Stimulated activated CD4-positive, alpha-beta T cell treated with anti-CD3 and anti-CD28 coated beads, Interleukin-12 subunit alpha, Interleukin-12 subunit beta, amount 100 ng/mL, for 24 hours (primary cell): Measurements from ENCODE around the gene MBD6.

Source experiments
- DNase-seq, 2 experiments: peaks; one replicate each; pipeline ENCODE4 v3.0.0-alpha.2; 2020; ENCODE audit warnings: low read depth in 2 of 2

The MBD6 gene

GRCh38 chr12:57522011-57522886 is at the start of gene MBD6:
MBD6 (plus strand) TSS chr12:57522824; CDS start chr12:57524304, 1,480 bp downstream.
- DNase-seq = peak; percentile 76 to 80

DNA sequence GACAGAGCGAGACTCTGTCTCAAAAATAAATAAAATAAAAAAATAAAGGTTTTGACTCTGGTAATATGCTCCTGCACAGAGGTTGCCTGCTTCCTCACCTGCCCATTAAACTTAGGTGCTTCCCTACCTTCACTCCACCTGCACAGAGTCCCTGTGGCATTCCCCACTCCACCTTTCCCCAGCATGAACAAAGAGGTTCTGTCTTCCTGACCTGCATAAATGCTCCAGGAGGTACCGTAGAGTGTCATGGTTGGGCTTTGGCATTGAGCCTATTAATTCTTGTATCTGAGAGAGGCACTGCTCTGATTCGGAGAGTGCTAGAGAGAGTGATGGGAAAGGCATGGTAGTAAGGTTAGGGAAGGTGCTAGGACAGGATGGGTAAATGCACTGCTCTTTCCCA is 49.2 kb upstream of the MBD6 start:
- no peak for DNase-seq

DNA sequence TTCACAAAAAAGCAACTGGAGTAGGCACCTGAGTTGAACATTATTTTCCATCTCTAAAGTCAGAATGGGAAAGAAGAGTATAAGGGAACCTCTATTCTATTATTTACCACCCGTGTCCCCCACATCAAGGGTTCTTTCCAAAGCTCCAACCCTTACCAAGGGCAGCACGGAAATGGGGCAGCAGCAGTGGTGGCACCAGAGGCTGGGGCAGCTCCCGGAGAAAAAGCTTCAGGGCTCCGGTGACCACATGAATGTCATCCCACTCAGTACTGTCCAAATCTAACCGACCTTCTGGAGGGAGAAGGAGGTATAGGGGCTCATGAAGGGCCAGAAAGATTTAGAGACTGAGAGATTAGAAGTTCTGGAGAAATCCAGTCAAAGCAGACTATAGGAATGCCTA is 48.7 kb upstream of the MBD6 start:
- DNase-seq = no peak

DNA sequence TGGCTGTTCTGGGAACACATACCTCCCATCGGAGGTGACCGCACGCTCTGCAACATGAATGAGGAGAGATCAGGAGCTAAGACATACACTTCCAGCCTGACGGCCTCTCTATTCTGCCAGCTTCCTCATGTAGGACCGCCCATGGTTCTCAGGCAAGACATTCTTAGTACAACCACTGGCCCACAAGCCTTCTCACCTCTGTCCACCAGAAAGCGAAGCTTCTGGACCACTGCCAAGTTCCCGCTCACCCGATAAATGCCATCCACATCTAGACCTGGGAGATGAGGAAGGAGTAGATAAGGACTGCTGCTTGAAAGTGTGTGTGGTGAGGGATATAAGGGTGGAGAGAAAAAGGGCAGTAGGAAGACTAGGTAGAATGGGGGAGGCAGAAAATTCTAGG is 48.2 kb upstream of the MBD6 start:
- DNase-seq = no peak

DNA sequence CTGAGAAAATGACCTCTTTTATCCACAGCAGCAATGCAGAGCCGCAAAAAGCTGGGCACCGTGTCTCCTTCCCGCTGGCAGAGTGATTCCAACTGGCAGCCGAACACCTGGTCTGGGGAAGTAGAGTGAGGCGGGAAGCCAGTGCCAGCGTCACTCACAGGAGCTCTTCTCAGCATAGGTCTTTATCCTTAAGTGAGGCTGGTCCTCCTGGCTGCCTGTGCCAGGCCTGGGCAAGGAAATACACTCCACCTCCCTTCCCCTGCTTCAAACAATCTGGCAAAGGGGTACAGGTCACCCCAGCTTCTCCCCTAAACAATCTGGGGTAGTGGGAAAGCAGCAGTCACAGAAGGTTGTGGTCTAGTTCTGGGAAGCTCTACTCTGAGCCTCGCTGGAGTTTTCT is 47.8 kb upstream of the MBD6 start:
- DNase-seq = no peak

GRCh38 chr12:57475271-57476161 is 47.1 kb upstream of the MBD6 start:
- no peak for DNase-seq

DNA sequence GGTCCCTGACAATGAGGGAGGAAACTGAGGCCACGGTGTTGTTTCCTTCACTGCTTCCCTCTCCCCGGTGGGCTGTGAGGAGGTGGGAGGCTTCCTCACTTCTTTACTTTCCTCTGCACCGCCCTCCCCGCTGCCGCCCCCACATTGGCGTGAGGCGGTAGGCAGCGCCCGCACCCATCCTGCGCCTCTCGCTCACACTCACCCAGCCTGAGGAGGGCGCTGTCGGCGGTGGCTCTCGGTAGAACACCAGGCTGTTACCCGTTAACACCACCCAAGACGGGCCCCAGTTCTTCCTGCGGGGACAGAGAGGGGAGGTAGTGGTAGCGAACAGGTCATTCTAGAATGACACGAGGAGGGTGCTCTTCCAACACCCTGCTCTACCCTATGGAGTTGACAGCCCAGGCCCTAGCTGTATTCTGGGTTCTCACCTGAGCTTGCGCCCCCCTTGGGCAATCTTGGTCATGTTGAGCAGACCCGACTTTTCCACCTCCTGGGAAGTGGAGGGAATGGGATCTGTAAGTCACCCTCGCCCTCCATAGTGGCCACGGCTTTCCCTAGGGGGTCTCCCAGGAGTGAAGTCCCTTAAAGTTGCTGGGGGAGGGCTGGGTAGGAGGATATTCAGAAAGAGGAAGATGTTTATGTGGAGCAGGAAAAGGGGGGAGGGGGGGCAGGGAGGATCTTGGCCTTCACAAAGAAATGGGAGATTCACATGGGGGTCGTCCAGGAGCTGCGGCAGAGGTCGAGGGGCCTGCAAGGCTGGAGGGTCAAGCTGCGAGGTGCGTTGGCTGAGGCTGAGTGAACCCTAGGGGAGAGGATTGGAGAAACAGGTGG is 46.2 kb upstream of the MBD6 start:
- peak; percentile 45 to 76 for DNase-seq

DNA sequence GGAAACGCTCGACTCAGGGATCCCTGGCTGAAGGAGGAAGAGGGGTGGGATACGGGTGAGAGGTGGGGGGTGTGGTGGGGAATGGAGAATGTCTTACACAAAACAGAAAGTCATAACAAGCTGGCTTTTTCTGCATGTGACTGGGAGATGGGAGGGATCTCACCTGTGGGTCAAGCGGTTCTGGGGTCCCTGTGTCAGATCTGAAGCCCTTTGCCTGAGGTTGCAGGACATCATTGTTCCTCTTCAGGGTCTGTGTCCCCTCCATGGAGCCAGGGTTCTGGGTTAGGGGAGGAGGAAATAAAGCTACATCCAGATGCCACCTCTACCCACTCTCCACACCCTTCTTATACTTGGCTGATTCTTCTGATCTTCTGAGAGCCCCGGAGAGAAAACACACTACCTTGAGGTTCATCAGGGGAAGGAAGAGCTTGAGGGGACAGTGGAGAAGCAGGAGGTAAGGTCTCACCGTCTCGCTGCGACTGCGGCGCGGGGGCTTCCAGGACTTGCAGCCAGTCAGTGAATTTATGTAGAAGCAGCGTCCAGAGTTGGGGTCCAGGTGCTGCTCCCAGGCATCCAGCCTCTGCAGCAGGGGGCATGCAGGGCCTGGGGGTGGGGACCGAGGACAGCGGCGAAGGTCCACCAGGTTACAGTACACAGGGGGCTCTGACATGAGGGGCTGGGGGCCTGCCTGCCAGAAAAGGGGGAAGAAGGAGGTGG is 45.5 kb upstream of the MBD6 start:
- DNase-seq = no peak

DNA sequence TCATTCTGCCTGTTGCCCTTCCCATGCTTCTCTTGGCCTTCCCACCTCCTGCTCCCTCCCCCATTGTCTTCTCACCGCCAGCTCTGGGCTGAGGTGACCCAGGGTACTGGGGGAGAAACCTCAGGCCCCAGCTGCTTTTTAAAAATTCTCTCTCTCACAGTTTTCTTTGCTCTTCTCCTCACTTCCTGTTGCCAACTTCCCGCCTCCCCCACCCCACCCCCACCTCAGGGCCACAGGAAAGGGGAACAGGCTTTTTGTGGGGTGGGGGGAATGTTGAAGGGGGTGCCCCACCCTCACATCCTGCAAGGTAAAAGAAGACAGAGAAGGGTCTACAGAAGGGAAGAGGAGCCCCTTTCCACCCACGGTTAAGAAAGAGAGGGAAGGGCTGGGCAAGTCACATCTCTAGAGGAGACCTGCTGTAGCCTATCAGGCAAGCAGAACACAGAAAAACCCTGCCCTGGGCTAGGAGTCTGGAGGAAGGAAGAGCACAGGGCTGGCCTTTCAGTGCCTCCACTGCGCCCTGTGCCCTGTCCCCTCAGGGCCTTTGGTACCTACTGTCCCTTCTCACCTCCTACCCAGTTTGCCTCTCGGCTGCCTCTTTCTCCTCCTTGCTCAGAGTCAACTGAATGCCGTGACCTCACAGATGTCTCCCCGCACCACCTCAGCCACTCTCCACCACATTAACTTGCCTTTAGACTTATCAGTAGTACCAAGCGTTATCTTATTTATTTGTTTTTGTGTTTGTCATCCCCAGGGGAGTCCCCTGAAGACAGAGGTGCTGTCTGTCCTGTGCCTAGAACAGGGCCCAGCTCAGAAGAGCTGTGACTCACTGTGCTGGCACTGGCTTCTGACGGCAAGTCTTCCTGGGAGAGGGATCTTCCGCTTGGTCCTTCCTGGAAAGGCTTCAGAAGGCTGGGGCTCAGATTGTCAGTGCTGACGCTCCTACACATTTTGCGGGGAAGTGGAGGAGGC is 44.6 kb upstream of the MBD6 start:
- no peak for DNase-seq

GRCh38 chr12:57479043-57479375 is 43.6 kb upstream of the MBD6 start:
- DNase-seq = no peak

DNA sequence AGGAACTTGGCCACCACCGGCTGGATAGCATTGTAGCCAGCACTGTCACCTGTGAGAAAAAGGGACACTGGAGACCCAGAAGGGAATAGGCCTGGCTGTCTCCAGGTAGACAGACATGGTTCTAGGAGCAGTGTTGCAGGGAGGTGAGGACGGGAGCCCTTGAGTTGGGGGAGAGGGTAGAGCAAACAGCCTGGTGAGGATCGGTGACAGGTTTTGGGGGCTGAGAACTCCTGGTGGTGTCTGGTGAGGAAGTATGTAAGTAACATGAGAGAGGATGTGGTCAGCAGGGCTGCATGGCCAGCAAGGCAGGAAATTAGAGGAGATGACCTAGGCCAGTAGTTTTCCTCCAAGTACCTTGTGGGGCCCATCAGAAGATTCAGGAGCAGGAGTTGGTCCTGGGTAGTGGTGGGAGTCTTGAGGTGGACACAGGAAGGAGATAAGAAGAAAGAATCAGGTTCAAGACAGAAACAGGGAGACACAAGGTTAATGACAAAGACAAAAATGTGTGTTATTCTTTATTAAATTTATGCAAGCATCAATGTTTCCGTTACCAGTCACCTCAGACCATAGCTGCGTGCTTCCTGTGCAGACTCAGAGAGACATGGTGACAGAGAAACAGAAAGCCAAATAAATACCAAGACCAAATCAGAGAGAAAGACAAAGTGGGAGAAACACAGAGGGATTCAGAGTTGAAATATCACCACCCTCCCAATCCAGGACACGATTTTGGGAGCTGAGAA is 43.1 kb upstream of the MBD6 start, which contains the start of gene ARHGAP9:
Gene ARHGAP9, minus strand, starts transcription at position 491 of the 740 bp plus-strand sequence. Its CDS starts 460 bp downstream, at position 31.
- no peak for DNase-seq

DNA sequence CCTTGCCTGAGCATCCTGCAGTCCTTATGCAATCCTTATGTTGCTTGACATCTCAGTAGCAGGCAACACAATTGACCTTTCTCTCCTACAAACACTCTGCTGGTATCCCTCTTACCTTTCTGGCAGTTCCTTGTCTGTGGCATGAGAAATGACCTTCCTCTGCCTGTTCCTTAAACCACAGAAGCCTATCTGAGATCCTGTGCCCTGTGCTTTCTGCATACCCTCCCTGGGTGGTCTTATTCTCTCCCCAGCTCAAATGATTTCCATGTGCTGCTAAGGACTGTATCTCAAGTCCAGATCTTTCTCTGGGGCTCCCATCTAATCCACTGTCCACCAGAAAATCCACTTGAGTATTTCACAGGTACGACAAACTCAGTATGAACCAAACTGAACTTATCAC is 41.0 kb upstream of the MBD6 start:
- no peak for DNase-seq

GRCh38 chr12:57483466-57483865 is 39.2 kb upstream of the MBD6 start:
- DNase-seq = no peak

- DNase-seq = no peak
Measured at GRCh38 chr12:57485695-57486094, 36.9 kb upstream of the MBD6 start.

DNA sequence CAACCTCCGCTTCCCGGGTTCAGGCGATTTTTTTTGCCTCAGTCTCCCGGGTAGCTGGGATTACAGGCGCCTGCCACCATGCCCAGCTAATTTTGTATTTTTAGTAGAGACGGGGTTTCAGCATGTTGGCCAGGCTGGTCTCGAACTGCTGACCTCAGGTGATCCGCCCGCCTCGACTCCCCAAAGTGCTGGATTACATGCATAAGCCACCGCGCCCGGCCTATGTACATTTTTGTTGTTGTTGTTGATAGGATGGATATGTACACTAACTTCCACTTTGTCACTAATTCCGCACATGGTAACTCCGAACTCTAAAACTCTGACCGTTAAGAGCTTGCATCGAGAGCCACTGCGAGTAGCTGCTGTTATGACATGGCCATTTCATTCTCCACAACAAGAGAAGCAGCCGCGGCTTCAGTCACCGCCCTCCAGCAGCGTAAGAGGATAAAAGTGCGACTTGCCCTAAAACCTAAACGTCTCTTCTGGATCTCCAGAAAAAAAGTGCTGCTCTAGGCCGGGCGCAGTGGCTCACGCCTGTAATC is 35.5 kb upstream of the MBD6 start:
- no peak for DNase-seq

DNA sequence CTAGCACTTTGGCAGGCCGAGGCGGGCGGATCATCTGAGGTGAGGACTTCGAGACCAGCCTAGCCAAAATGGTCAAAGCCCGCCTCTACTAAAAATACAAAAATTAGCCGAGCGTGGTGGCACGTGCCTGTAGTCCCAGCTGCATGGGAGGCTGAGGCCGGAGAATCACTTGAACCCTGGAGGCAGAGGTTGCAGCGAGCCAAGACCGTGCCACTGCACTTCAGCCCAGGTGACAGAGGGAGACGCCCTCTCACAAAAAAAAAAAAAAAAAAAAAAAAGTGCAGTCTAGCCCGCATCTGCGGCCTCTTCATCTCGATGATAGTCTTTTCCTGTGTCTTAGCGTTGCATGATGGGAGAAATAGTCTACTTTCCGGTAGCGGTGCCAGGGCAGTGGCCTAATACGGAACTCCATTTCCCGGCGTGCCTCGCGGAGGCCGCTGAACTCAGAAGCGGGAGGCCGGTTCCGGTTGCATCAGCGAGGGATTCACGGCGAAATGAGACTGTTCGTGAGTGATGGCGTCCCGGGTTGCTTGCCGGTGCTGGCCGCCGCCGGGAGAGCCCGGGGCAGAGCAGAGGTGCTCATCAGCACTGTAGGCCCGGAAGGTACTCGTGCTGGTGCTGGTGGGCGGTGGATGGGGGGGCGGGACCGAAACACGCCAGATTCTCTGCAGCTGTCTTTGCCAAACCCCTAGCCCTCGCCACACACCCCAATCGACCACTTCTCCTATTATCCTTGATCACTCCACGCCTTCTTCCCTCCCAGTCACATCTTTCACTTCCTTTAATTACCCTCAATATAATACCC is 34.8 kb upstream of the MBD6 start, which contains the start of gene MARS1:
Gene MARS1, plus strand, starts transcription at position 472 of the 805 bp plus-strand sequence. Its CDS starts 23 bp downstream, at position 495.
- peak; percentile 84 to 85 for DNase-seq

DNA sequence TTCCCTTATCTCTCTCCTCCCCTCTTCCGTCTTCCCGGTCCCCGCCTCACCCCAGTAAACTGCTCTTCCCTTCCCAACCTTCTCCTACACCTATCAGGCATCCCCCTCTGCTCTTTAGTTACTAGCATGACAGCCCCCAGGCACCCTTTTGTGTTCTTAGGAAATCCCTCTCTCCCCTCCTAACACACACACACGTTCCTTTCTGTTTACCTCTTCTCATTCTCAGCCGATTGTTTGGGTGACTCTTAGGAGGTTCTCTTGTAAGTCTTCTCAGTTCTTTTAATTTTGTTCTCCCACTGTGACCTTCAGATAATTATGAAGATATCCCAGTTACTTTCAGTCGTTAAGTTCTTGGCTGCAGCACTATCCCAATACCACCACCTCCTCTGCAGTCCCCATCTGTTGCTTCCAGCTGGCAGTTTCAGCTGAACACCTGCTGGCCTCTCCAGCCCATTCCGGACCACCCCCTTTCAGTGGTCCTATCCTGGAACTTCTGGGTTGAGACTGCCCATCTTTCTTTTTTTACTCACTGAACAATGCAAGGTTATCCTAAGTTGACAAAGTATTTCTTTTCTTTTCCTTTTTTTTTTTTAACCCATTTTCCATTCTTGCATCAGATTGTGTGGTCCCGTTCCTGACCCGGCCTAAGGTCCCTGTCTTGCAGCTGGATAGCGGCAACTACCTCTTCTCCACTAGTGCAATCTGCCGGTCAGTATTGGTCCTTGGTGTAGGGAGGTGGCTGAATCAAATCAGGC is 34.0 kb upstream of the MBD6 start:
- DNase-seq = no peak
